SHP77 (cell line): ENCODE results near the gene NOLC1.
A peak's percentile ranks its signal among the peaks of the same experiment; 100 is the strongest.

ENCODE experiments used
- DNase-seq, 2 experiments: peaks; one replicate each; lab custom pipeline; 2025; lab: John Stamatoyannopoulos, UW

NOLC1 gene

GRCh38 chr10:102151774-102152544 is at the start of gene NOLC1:
NOLC1 (plus strand) TSS chr10:102152389; CDS start chr10:102152411, 22 bp downstream.
- DNase-seq = peak; percentile 97

- DNase-seq = no peak
Observed at GRCh38 chr10:102102421-102102820, 49.8 kb upstream of the NOLC1 start.

GRCh38 chr10:102106998-102107397 is 45.2 kb upstream of the NOLC1 start:
- DNase-seq = no peak

- no peak for DNase-seq
Observed at GRCh38 chr10:102109166-102110116, 42.7 kb upstream of the NOLC1 start.

- no peak for DNase-seq
Observed at GRCh38 chr10:102111276-102111675, 40.9 kb upstream of the NOLC1 start.

- no peak for DNase-seq
Observed at GRCh38 chr10:102112210-102112817, 39.9 kb upstream of the NOLC1 start.

- DNase-seq = peak in 1 of 2 experiments; percentile 3
Observed at GRCh38 chr10:102113261-102113955, 38.8 kb upstream of the NOLC1 start.

GRCh38 chr10:102113956-102114857 is 38.0 kb upstream of the NOLC1 start:
- no peak for DNase-seq

- peak; percentile 80 to 84 for DNase-seq
Observed at GRCh38 chr10:102114861-102115618, 37.1 kb upstream of the NOLC1 start.

GRCh38 chr10:102115775-102116174 is 36.4 kb upstream of the NOLC1 start:
- DNase-seq = no peak

- DNase-seq = no peak
Observed at GRCh38 chr10:102116656-102117055, 35.5 kb upstream of the NOLC1 start.

GRCh38 chr10:102117391-102118159 is 34.6 kb upstream of the NOLC1 start:
- DNase-seq = peak; percentile 82 to 91

- DNase-seq = no peak
Observed at GRCh38 chr10:102118867-102119266, 33.3 kb upstream of the NOLC1 start.

- DNase-seq = peak in 1 of 2 experiments; percentile 31
Observed at GRCh38 chr10:102119417-102120141, 32.6 kb upstream of the NOLC1 start.

- peak; percentile 53 to 71 for DNase-seq
Observed at GRCh38 chr10:102120142-102120990, 31.8 kb upstream of the NOLC1 start, which contains the start of gene LDB1. LDB1 (minus strand) TSS chr10:102120368; CDS start chr10:102120110, 258 bp downstream.

- no peak for DNase-seq
Observed at GRCh38 chr10:102120991-102121738, 31.0 kb upstream of the NOLC1 start.
